ENCODE measurements around the gene DPYD. TPM values are rescaled to one million over a fixed set of nuclear protein-coding genes. Genes with fewer than 3 reads are reported as not detected.

The DPYD gene
- total and polyA plus RNA-seq, 9 of the 15 experiments (the other 6 are each of a cell fraction or from before 2014, with no cell fraction given) = 0.03 to 0.25 (median 0.08) TPM; not detected in 2

DNA sequence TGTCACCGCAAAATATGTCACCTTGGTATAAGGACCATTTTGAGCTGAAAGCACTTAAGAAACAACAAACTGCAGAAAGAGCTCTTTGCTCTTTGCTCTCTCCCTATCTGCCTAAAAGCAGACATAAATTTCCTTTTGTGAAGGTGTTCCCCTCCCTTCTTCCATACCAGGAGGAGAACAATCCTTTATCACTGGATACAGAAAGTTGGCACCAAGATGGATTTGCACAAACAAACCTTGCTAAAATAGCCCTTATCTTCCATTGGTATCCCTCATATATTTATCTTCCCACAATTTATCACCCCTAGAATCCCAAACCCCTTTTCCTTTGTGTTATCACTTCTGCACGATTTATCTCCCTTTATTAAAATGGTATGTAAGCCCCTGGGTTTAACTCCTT is 51.4 kb downstream of the DPYD start:
- H2AFZ ChIP-seq (ENCODE audit: low read depth, low read length) = no peak overlapping the region
- no peaks in the 10 kb centered on the region for H3K9me3 ChIP-seq (replicated peaks; ENCODE audit: control insufficient read depth, insufficient read depth, low read depth, low read length)
- FAIRE-seq (no peak), DNase-seq (ENCODE audit: extremely low read depth in 1 of 4, low spot score in 3 of 4) (no peak), ATAC-seq (no peak)
- H3K27me3 ChIP-seq (ENCODE audit: control insufficient read depth in 2 of 2, insufficient read depth in 2 of 2, low read length in 2 of 2) = no peaks in the 10 kb centered on the region
- 0% methylated on average over 2 of the region's 2 CpGs for WGBS (ENCODE audit: insufficient coverage, low coverage, missing lambda C conversion rate)
- POLR2A ChIA-PET = no interaction called here
- H3K4me3 ChIP-seq = no peak overlapping the region
- no peaks in the 10 kb centered on the region for H4K20me1 ChIP-seq (replicated peaks; ENCODE audit: control insufficient read depth, insufficient read depth, low read length)
- H3K9me1 ChIP-seq (ENCODE audit: control insufficient read depth, insufficient read depth, low read length) = no peaks in the 10 kb centered on the region
- no peak overlapping the region for H3K4me2 ChIP-seq (ENCODE audit: insufficient read depth, low read length)
- no peak for TF ChIP-seq SRSF1 (IDR thresholded peaks at IDR 0.05; ENCODE audit: low read depth, low read length)
- no peaks in the 10 kb centered on the region for H3K36me3 ChIP-seq (ENCODE audit: control insufficient read depth, insufficient read depth, low read length)
- CTCF ChIA-PET (ENCODE audit: low intra/inter-chr PET ratio) = no interaction called here
- no peak overlapping the region for H3K27ac ChIP-seq (ENCODE audit: extremely low read depth, low read depth, low read length)
- H3K9ac ChIP-seq (ENCODE audit: insufficient read depth in 1 of 2, low read depth in 2 of 2, low read length in 2 of 2) = no peak overlapping the region
- H3K4me1 ChIP-seq (replicated peaks in 1 of 2; ENCODE audit: control insufficient read depth in 2 of 2, insufficient read depth in 2 of 2, low read length in 2 of 2) = no peaks in the 10 kb centered on the region
- intact Hi-C loops (cut with micrococcal nuclease) (no loop called here), in situ Hi-C loops (cut with MboI) (no loop called here)
- H3K79me2 ChIP-seq (ENCODE audit: control insufficient read depth, insufficient read depth, low read length) = no peaks in the 10 kb centered on the region
- no TSS peak for BruUV-seq (replicated peaks)

DNA sequence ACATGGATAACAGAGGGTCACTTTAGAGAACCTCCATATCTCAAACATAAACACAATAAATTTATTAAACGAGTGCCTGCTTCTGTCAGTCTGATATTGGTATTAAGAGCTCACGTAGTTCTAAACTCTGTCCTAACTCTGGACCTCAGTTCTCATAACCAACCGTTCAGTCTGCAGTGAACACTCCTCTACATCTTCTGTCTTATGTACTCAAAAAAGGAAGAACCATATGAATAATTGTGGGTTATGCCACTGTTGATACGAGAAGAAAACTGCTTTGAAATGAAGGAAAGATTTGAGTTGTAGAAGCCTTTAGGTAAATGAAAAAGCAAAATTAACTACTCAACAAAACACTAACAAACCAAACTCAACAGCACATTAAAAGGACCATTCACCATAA is 53.7 kb downstream of the DPYD start:
- H3K9ac ChIP-seq (ENCODE audit: insufficient read depth in 1 of 2, low read depth in 2 of 2, low read length in 2 of 2) = no peak overlapping the region
- no peak for FAIRE-seq
- no peaks in the 10 kb centered on the region for H3K9me3 ChIP-seq (replicated peaks; ENCODE audit: control insufficient read depth, insufficient read depth, low read depth, low read length)
- no peak for ATAC-seq
- no peaks in the 10 kb centered on the region for H3K27me3 ChIP-seq (ENCODE audit: control insufficient read depth in 2 of 2, insufficient read depth in 2 of 2, low read length in 2 of 2)
- H3K27ac ChIP-seq (ENCODE audit: extremely low read depth, low read depth, low read length) = no peak overlapping the region
- WGBS (ENCODE audit: insufficient coverage, low coverage, missing lambda C conversion rate) = 0% methylated on average over 4 of the region's 4 CpGs
- no peaks in the 10 kb centered on the region for H3K4me1 ChIP-seq (replicated peaks in 1 of 2; ENCODE audit: control insufficient read depth in 2 of 2, insufficient read depth in 2 of 2, low read length in 2 of 2)
- no peak overlapping the region for H3K4me3 ChIP-seq
- H3K36me3 ChIP-seq (ENCODE audit: control insufficient read depth, insufficient read depth, low read length) = no peaks in the 10 kb centered on the region
- in situ Hi-C loops (cut with MboI) (no loop called here), intact Hi-C loops (cut with micrococcal nuclease) (no loop called here)
- CTCF ChIA-PET (ENCODE audit: low intra/inter-chr PET ratio) = no interaction called here
- no peak overlapping the region for H3K4me2 ChIP-seq (ENCODE audit: insufficient read depth, low read length)
- TF ChIP-seq HINFP (tag; conservative IDR thresholded peaks at IDR 0.05; ENCODE audit: low read depth) (no peak), HDGF (IDR thresholded peaks at IDR 0.05) (no peak), NELFE (IDR thresholded peaks at IDR 0.05; ENCODE audit: insufficient read depth, insufficient read length) (no peak), ZNF717 (CRISPR knock-in tag; IDR thresholded peaks at IDR 0.05) (no peak), ZNF282 (CRISPR knock-in tag; IDR thresholded peaks at IDR 0.05) (no peak)
- no peaks in the 10 kb centered on the region for H3K79me2 ChIP-seq (ENCODE audit: control insufficient read depth, insufficient read depth, low read length)
- H2AFZ ChIP-seq (ENCODE audit: low read depth, low read length) = no peak overlapping the region
- no peaks in the 10 kb centered on the region for H4K20me1 ChIP-seq (replicated peaks; ENCODE audit: control insufficient read depth, insufficient read depth, low read length)
- POLR2A ChIA-PET = no interaction called here
- BruUV-seq (replicated peaks) = no TSS peak
- no peak for DNase-seq (ENCODE audit: extremely low read depth in 1 of 4, low spot score in 3 of 4)
- no peaks in the 10 kb centered on the region for H3K9me1 ChIP-seq (ENCODE audit: control insufficient read depth, insufficient read depth, low read length)
